Upper lobe of left lung (tissue), 4 donors: ENCODE data around the gene LCE2B.
"Not testable (repeated sequence)": the region's sequence is repeated elsewhere in the genome, so short reads cannot be mapped to it uniquely, and the experiment has no call there.

Experiments
- EP300 ChIP-seq, 4 donors: sonication (generic); formaldehyde crosslinking; IDR thresholded peaks; one replicate each; pipeline ENCODE4 v1.5.1; 2017; ENCODE audit warnings: antibody characterized with exemption in 4 of 4, control low read depth in 2 of 4
- POLR2A ChIP-seq, 4 donors: fragments of 450-650 bp; IDR thresholded peaks; one replicate each; pipeline ENCODE4 v1.5.1; 2016 to 2017; ENCODE audit warnings: antibody characterized with exemption in 4 of 4, mild to moderate bottlenecking in 2 of 4
- POLR2AphosphoS5 ChIP-seq, 2 donors: sonication (generic); formaldehyde crosslinking; IDR thresholded peaks; one replicate each; pipeline ENCODE4 v1.5.1; 2017; ENCODE audit warnings: antibody characterized with exemption in 2 of 2
- TF ChIP-seq, protein P1 (sequence below), 6 experiments: fragments of 450-650 bp in 4 of 6; fragments of 200-600 bp in 2 of 6; sonication (generic) in 2 of 6; IDR thresholded peaks; one replicate each; pipeline ENCODE4 v1.5.1; 2016 to 2019; ENCODE audit warnings: antibody characterized with exemption in 6 of 6

DNA sequence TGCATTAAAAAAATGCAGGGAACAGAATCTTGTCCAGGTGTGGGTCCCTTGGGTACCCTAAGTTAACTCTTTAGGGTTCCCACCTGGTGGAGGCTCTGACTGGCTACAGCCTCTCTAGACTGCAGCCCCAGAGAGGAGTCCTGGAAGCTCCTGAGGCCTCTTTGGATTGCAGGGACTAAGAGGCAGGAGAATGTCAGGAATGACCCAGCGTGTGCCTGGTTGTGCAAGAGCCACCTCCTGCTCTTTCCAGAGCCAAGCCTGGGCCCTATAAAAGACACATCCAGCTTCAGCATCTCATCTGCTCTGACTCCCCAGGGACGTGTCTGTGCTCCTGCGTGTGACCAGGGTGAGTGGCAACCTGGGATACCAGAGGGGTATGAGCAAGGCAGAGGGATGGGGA is 10.9 kb upstream of the LCE2B start, which contains the start of gene LCE2C:
- TF ChIP-seq, protein P1, sequence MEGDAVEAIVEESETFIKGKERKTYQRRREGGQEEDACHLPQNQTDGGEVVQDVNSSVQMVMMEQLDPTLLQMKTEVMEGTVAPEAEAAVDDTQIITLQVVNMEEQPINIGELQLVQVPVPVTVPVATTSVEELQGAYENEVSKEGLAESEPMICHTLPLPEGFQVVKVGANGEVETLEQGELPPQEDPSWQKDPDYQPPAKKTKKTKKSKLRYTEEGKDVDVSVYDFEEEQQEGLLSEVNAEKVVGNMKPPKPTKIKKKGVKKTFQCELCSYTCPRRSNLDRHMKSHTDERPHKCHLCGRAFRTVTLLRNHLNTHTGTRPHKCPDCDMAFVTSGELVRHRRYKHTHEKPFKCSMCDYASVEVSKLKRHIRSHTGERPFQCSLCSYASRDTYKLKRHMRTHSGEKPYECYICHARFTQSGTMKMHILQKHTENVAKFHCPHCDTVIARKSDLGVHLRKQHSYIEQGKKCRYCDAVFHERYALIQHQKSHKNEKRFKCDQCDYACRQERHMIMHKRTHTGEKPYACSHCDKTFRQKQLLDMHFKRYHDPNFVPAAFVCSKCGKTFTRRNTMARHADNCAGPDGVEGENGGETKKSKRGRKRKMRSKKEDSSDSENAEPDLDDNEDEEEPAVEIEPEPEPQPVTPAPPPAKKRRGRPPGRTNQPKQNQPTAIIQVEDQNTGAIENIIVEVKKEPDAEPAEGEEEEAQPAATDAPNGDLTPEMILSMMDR (IDR thresholded peaks at IDR 0.05), result not testable (repeated sequence)
- TF ChIP-seq POLR2A, EP300, POLR2AphosphoS5 (IDR thresholded peaks at IDR 0.05): not testable (repeated sequence)
